NCI-H1694 (cell line): ENCODE data around the gene INPP4B.

Experiments used
- DNase-seq: peaks from one replicate; lab custom pipeline; 2025; lab: John Stamatoyannopoulos, UW

The INPP4B gene

DNA sequence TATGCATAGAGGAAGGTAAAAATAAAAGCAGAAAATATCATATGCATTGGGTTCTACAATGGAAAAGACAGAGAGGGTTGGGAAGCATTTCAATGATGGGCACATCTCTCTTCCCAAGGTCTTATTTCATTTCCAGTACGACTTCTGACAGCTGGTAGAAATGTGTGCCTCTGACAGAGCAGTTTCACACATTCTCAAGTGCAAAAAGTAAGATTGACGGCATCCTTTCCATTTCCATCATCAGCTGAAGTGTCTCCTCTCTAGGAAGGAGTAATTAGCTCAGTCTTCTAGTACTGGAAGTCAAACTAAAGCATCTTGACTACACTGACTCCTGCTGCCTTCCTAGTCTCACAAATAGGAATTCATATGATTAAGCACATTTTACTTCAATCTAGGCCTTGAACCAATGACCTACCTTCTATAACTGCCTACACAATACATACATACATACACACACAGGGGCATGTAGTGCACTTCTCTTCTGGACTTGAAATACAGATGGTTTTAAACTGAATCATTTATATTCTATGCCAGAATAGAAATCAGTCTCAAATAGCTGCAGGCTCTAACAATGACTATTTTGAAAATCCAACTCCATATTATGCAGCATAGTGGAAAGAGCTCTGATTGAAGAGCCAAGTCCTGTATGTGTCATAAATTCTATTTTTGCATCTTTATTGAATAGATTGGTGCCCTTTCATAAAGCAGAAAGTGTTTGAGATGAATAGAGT is 473.4 kb downstream of the INPP4B start:
- no peak for DNase-seq

- DNase-seq, result no peak
Observed at GRCh38 chr4:142369141-142369540, 477.0 kb downstream of the INPP4B start.

DNA sequence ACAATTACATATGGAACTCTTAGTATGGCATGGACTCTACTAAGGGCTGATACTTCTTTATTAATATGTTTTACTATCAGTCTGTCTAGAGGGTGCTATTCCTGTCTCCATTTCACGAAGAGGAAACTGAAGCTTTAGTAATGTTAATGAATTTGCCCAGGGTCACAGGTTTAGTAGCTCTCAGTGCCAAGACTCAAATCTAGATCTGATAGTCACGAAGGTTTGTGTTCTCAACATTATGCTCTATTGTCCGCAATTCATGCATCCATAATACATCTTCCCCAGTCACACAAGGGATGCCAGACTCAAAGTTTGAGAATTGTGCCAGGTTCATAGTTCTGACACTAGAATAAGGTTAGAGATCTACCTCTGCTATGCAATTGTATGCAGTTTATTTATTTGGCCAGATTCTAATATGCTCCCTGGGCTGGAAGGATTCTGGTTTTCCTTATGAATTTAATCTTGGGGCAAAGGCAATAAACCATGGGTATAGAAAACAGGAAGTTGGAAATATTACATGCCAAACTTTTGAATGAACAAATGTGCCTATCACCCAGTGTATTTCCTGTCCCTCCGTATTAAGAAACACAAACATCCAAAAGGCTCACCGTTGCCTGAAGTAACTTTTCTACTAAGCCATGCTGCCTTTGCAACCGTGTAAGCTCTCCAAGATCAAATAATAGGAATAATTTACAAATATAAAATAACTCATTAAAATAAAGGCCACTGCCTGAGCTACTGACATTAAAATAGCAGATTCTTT is 478.5 kb downstream of the INPP4B start:
- no peak for DNase-seq

DNA sequence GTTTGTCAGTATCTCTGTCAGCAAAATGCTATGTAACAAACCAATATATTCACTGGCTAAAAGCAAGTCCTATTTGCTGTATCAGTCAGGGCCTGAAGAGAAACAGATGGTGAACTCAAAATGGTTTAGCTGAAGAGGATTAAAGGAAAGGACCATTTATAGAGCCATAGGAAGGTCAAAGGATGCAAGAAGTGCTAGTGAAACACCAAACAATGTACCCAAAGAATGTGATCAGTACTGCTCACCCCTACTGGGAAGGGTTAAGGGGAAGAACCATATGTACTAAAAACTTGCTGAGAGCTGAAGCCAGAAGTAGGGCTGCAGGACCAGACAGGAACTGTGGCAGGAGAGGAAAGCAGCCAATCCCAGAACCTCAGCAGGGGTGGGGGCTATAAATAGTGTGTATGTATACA is 479.3 kb downstream of the INPP4B start:
- DNase-seq, result no peak

GRCh38 chr4:142365391-142365790 is 480.7 kb downstream of the INPP4B start:
- DNase-seq, result no peak

- no peak for DNase-seq
Observed at GRCh38 chr4:142363686-142364085, 482.4 kb downstream of the INPP4B start.

DNA sequence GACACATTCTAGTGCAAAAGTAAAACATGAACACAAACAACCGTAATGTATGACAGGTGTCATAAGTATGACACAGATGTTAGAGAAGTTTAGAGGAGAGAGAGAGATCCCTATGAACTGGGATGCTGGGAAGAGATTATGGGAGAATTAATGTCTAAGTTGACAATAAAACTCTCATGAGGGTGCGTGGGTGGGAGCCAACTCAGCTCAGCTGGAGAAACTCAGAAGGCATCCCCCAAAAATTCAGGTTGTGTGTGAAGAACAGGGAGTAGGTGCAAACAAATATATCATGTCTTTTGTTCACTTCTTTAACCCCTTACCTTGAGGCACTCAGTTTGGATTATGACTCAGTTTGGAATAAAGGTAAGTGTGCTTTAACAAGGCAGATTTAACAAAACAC is 484.1 kb downstream of the INPP4B start:
- no peak for DNase-seq

DNA sequence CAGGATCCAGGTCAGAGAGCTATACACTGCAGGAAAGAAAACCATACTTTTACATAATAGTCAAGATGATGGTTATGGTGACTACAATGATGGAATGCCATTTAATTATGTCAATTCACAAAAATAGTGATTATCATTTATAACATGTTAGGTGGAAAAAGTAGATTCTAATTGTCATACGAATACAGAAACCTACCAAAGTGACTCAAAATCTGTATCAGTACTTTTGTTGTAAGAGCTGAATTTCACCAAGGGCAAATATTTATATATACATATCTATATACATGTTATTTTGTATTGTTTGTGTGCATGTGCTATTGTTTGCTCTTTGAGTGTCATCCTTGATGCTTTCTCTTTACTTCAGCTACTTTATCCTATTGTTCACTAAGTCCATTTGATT is 485.4 kb downstream of the INPP4B start:
- no peak for DNase-seq

- no peak for DNase-seq
Observed at GRCh38 chr4:142358656-142359055, 487.4 kb downstream of the INPP4B start.

DNA sequence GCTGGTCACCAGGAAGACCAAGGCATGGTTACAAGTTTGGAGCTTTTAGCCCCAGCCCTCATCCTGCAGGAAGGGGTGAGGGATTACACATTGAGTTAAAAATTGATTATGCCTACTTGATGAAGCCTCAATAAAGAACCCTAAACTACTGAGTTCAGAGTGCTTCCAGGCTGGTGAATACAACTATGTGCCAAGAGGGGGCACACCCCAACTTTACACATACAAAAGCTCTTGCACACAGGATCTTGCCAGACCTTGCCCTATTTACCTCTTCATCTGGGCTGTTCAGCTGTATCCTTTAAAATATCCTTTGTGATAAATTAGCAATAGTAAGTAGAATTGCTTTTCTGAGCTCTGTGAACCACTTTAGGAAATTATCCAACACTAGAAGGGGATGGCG is 489.3 kb downstream of the INPP4B start:
- DNase-seq, result no peak

- no peak for DNase-seq
Observed at GRCh38 chr4:142356118-142356759, 489.9 kb downstream of the INPP4B start.

- no peak for DNase-seq
Observed at GRCh38 chr4:142355421-142355930, 490.6 kb downstream of the INPP4B start.

- no peak for DNase-seq
Observed at GRCh38 chr4:142354794-142355420, 491.2 kb downstream of the INPP4B start.

GRCh38 chr4:142354041-142354440 is 492.1 kb downstream of the INPP4B start:
- no peak for DNase-seq

DNA sequence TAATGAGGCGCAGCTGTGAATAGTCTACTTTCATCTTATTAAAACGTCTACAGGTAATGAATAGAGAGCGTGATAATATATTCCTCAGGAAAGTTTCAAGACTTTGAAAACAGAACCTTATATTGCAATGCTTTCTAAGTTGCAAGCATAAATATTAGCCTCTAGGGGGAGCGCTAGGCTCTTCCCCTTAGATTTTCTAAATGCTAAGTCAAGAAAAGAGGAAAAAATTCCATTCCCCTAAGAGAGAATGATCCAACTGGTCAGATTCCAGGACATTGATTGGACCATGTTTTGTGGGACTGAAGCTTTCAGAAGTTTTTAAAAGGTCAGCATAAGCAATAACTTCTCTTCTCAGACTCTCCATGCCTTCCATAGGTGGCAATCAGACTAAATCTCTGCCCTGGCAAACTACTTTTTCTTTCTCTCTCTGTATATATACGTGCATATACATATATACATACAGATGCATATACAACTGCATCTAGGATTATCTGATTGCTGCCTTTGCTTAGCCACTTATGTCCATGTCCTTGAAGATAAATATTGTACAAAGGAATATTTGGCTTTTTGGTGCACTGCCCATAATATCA is 492.9 kb downstream of the INPP4B start:
- DNase-seq, result peak; percentile 11

DNA sequence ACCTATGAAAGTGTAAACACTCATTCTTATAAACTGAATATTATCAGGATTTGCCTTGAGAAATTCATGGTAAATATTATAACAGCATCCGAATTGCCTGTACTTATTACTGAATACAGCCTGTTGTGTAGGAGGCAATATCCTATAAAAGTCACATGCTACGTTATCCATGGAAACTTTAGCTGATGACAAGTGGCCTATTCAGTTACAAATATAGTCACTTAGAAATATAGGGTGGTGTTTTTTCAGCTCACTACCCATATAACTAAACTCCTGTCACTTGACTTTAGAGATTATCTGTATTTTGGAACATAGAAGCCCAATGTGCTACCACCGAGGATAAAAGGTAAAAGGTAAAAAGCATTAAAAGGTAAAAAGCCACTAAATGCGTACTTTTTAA is 493.4 kb downstream of the INPP4B start:
- DNase-seq, result no peak

- no peak for DNase-seq
Observed at GRCh38 chr4:142351958-142352357, 494.1 kb downstream of the INPP4B start.

GRCh38 chr4:142350871-142351270 is 495.2 kb downstream of the INPP4B start:
- DNase-seq, result no peak

- no peak for DNase-seq
Observed at GRCh38 chr4:142348613-142349021, 497.5 kb downstream of the INPP4B start.

DNA sequence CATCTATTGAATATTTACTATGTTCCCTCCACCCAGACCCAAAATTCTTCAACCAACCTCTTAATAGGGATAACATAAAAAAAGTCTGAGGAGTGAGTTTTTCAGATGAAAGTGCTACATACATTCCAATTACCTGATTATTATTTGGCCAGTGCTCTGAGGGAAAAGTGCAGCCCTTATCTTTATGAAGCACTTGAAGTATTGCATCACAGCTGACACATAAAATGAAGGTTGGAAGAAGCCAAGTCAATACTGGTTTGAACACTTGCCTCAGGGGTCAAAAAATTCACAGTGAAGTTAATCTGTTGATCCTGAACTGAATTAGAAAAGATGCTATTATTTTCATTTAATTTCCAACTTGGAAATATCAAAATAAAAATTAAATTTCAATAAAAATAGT is 498.9 kb downstream of the INPP4B start:
- DNase-seq, result no peak

DNA sequence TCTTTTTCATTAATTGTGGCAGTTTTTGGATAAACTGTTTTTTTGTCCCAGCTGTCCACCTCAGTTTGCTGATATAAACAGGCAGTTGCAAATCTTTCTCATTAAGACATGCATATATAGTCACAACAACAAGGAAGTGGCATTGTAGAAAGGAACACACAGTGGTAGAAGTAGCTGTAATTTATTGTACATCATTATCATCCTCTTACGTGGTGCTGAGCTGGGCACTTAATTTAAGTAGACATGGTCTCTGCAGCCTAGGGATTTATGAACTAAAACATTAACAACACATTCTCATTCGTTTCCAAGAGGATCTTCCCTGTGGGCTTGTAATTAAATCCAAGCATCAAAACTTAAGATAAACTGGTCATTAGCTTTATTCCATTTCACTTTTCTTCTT is 500.2 kb downstream of the INPP4B start:
- DNase-seq, result no peak

DNA sequence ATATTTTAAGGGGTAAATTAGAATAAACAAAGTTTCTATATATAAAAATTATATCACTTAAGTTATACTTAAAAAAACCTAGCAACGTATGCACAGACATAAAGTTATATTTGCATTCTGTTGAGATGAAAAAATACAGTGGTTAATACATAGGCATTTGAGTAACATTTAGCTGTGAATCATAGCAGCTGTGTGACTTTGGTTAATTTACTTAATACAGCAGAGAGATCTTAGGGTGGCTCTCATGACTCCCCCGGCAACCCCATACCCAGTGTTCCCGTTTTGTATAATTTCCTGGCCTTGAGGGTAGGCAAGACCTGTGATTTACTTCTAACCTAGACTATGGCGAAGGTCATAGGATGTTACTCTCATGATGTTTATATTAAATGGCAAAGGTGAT is 504.8 kb downstream of the INPP4B start:
- DNase-seq, result no peak
